Measurements from ENCODE around the gene ZMAT5. TPM values are rescaled to one million over a fixed set of nuclear protein-coding genes. Genes with fewer than 3 reads are reported as not detected.

ZMAT5 gene
- total and polyA plus RNA-seq, 2 of the 13 experiments (the other 11 are each of a cell fraction or from before 2014, with no cell fraction given): 20.7 to 27.8 TPM

- DNase-seq (ENCODE audit: low spot score): no peak
- H3K4me2 ChIP-seq (ENCODE audit: low read depth, low read length): peak overlapping the region; percentile 18; the same call in 1 of the 2 replicates
- no peaks in the 10 kb centered on the region for H4K20me1 ChIP-seq (ENCODE audit: insufficient read depth, low read length)
- no peaks in the 10 kb centered on the region for H3K79me2 ChIP-seq (ENCODE audit: insufficient read depth, low read length)
- H3K9ac ChIP-seq (ENCODE audit: insufficient read depth, low read depth, low read length): no peak overlapping the region
- no peaks in the 10 kb centered on the region for H3K9me3 ChIP-seq (ENCODE audit: low read length)
- ChIA-PET POLR2A (no interaction called here), CTCF (ENCODE audit: low intra/inter-chr PET ratio, low total read pairs) (no interaction called here)
- no peak overlapping the region for H3K27ac ChIP-seq (ENCODE audit: extremely low read length, insufficient read depth, low read length)
- H3K36me3 ChIP-seq (replicated peaks in 1 of 2; ENCODE audit: control insufficient read depth in 1 of 2, insufficient read depth in 2 of 2, low read length in 2 of 2): no peaks in the 10 kb centered on the region
- H2AFZ ChIP-seq (ENCODE audit: low read length): no peak overlapping the region
- intact Hi-C loops (cut with micrococcal nuclease; ENCODE audit: unreplicated experiment): loop anchor here (5.0 kb wide), 1 partner anchor 384 kb away; no protein-coding TSS in a partner anchor
- H3K4me1 ChIP-seq (ENCODE audit: insufficient read depth, low read length): peaks cover 43% of the 10 kb centered on the region
- BruUV-seq (replicated peaks): no TSS peak
- in situ Hi-C loops (cut with HindIII; ENCODE audit: extremely low pct_ligation_motif_present, low pct_unique_long_range_greater_than_20kb): loop anchor here (5.0 to 10.0 kb wide), 2 partner anchors 304 to 381 kb away; partner anchors contain the start of gene HORMAD2
- ATAC-seq: 0 out of 3 replicates have a peak, but pooled peaks have one; percentile 6
- 0% methylated on average over 4 of the region's 7 CpGs for WGBS (ENCODE audit: low lambda C conversion rate)
- peaks cover 5 to 37% of the 10 kb centered on the region in 2 experiments for H3K27me3 ChIP-seq (ENCODE audit: control insufficient read depth in 1 of 2, insufficient read depth in 2 of 2, low read length in 2 of 2)
- no peak overlapping the region; a peak in 1 of 6 replicates for H3K4me3 ChIP-seq (replicated peaks in 1 of 3; ENCODE audit: insufficient read depth in 1 of 3, low read depth in 2 of 3, low read length in 3 of 3)
- FAIRE-seq: no peak
- TF ChIP-seq, protein P1, sequence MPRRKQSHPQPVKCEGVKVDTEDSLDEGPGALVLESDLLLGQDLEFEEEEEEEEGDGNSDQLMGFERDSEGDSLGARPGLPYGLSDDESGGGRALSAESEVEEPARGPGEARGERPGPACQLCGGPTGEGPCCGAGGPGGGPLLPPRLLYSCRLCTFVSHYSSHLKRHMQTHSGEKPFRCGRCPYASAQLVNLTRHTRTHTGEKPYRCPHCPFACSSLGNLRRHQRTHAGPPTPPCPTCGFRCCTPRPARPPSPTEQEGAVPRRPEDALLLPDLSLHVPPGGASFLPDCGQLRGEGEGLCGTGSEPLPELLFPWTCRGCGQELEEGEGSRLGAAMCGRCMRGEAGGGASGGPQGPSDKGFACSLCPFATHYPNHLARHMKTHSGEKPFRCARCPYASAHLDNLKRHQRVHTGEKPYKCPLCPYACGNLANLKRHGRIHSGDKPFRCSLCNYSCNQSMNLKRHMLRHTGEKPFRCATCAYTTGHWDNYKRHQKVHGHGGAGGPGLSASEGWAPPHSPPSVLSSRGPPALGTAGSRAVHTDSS (CRISPR knock-in tag; conservative IDR thresholded peaks at IDR 0.05): no peak
Observed at GRCh38 chr22:29703569-29704195, 63.1 kb downstream of the ZMAT5 start.

DNA sequence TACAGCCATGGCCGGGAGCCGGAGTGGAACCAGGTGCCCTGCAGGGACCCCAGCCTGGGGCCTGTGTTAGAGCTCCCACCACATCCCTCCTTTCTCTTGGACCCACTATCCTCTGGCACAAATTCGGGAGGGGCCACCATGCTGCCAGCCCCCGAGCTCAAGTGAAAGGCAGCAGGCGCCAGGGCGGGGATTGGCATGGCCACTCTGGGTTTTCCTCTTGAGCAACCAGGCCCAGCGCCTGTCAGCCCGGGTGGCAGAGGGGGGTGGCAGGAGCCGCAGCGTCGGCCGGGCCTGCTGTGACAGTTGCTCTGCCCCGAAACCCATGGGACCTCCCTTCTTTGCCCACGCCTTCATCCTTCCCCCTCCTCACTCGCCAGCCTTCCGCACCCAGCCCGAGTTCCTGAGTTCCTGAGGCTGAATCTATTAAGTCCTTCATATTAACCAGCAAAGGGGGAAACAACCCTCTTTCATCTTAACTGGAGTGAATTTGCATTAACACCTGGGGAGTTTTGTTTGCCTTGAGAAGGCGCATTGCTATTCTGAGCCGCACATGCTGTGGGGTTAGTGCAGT lies 63.8 kb downstream of the ZMAT5 start:
- Histone ChIP-seq H3K4me1 (ENCODE audit: insufficient read depth, low read length) (peaks cover 43% of the 10 kb centered on the region), H4K20me1 (ENCODE audit: insufficient read depth, low read length) (no peaks in the 10 kb centered on the region), H3K36me3 (replicated peaks in 1 of 2; ENCODE audit: control insufficient read depth in 1 of 2, insufficient read depth in 2 of 2, low read length in 2 of 2) (no peaks in the 10 kb centered on the region), H3K9ac (ENCODE audit: insufficient read depth, low read depth, low read length) (no peak overlapping the region), H3K4me2 (ENCODE audit: low read depth, low read length) (no peak overlapping the region), H3K27ac (ENCODE audit: extremely low read length, insufficient read depth, low read length) (no peak overlapping the region), H2AFZ (ENCODE audit: low read length) (no peak overlapping the region), H3K27me3 (ENCODE audit: control insufficient read depth in 1 of 2, insufficient read depth in 2 of 2, low read length in 2 of 2) (peaks cover 5 to 35% of the 10 kb centered on the region in 2 experiments), H3K79me2 (ENCODE audit: insufficient read depth, low read length) (no peaks in the 10 kb centered on the region), H3K4me3 (replicated peaks in 1 of 3; ENCODE audit: insufficient read depth in 1 of 3, low read depth in 2 of 3, low read length in 3 of 3) (no peak overlapping the region), H3K9me3 (ENCODE audit: low read length) (no peaks in the 10 kb centered on the region)
- ChIA-PET CTCF (ENCODE audit: low intra/inter-chr PET ratio, low total read pairs) (no interaction called here), POLR2A (no interaction called here)
- intact Hi-C loops (cut with micrococcal nuclease; ENCODE audit: unreplicated experiment) (loop anchor here (5.0 kb wide), 1 partner anchor 384 kb away; no protein-coding TSS in a partner anchor), in situ Hi-C loops (cut with HindIII; ENCODE audit: extremely low pct_ligation_motif_present, low pct_unique_long_range_greater_than_20kb) (loop anchor here (5.0 to 10.0 kb wide), 2 partner anchors 304 to 382 kb away; partner anchors contain the start of gene HORMAD2)
- no TSS peak for BruUV-seq (replicated peaks)
- DNase-seq (ENCODE audit: low spot score) (no peak), ATAC-seq (no peak), FAIRE-seq (no peak)
- 53% methylated on average over 11 of the region's 19 CpGs for WGBS (ENCODE audit: low lambda C conversion rate)
- no peak for TF ChIP-seq ZNF138 (CRISPR knock-in tag; IDR thresholded peaks at IDR 0.05; ENCODE audit: low read depth)
- TF ChIP-seq, protein P2, sequence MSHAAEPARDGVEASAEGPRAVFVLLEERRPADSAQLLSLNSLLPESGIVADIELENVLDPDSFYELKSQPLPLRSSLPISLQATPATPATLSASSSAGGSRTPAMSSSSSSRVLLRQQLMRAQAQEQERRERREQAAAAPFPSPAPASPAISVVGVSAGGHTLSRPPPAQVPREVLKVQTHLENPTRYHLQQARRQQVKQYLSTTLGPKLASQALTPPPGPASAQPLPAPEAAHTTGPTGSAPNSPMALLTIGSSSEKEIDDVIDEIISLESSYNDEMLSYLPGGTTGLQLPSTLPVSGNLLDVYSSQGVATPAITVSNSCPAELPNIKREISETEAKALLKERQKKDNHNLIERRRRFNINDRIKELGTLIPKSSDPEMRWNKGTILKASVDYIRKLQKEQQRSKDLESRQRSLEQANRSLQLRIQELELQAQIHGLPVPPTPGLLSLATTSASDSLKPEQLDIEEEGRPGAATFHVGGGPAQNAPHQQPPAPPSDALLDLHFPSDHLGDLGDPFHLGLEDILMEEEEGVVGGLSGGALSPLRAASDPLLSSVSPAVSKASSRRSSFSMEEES (CRISPR knock-in tag; IDR thresholded peaks at IDR 0.05): no peak
- TF ChIP-seq HNRNPH1 (optimal IDR thresholded peaks at IDR 0.05; ENCODE audit: low read depth, low read length): no peak
- TF ChIP-seq RERE (CRISPR knock-in tag; IDR thresholded peaks at IDR 0.05; ENCODE audit: low read depth): no peak
